Endothelial cell of umbilical vein (primary cell): Measurements from ENCODE around the gene NEXMIF. TPM values are rescaled to one million over a fixed set of nuclear protein-coding genes. Genes with fewer than 3 reads are reported as not detected.

Experiments
- BruUV-seq: library from RNA; stranded (reverse); fragments of 400-500 nt; replicated peaks from 2 replicates; lab custom pipeline; 2021; lab: Mats Ljungman, UMichigan
- CTCF ChIA-PET: fragments of 300-600, 350-600 bp; sonication (Branson Sonifier 250); formaldehyde crosslinking; loops from one replicate; lab custom pipeline; 2021; ENCODE audit warnings: antibody characterized with exemption, inconsistent platforms; lab: Charles Lee
- POLR2A ChIA-PET: fragments of 300-600, 350-600 bp; sonication (Branson Sonifier 250); formaldehyde crosslinking; loops from one replicate; lab custom pipeline; 2021; ENCODE audit warnings: antibody characterized with exemption, inconsistent platforms; lab: Charles Lee
- DNase-seq: peaks from one replicate; pipeline ENCODE4 v3.0.0-alpha.2; 2011; ENCODE audit warnings: low read depth, low spot score
- FAIRE-seq: peaks from 2 replicates; lab custom pipeline; 2011; peaks lifted over from hg19 to GRCh38; lab: Jason Lieb, UNC
- H2AFZ ChIP-seq: 2 replicates; pipeline ENCODE4 v1.6.0; 2012; ENCODE audit warnings: low read depth, low read length, control low read depth, inconsistent platforms
- H3K27ac ChIP-seq: 2 replicates; pipeline ENCODE4 v1.5.1; 2011; ENCODE audit warnings: low read depth, mild to moderate bottlenecking, control low read depth, low read length, moderate library complexity; ENCODE audit not compliant: insufficient read depth
- H3K27me3 ChIP-seq, 2 experiments: 2 replicates each; pipeline versions ENCODE4 v1.6.0 to v1.6.1; 2011; ENCODE audit warnings: low read length in 2 of 2, mixed read lengths in 1 of 2; ENCODE audit not compliant: control insufficient read depth in 2 of 2, insufficient read depth in 2 of 2
- H3K36me3 ChIP-seq, 2 experiments: 2 replicates in 1 of 2; 3 replicates in 1 of 2; pipeline ENCODE4 v1.5.1; 2011; ENCODE audit warnings: low read length in 2 of 2, mild to moderate bottlenecking in 1 of 2, moderate library complexity in 1 of 2; ENCODE audit not compliant: control insufficient read depth in 2 of 2, insufficient read depth in 2 of 2; ENCODE audit errors: extremely low read depth in 1 of 2
- H3K4me1 ChIP-seq: 3 replicates; pipeline ENCODE4 v1.5.1; 2011; ENCODE audit warnings: mild to moderate bottlenecking, low read length; ENCODE audit not compliant: control insufficient read depth, insufficient read depth; ENCODE audit errors: extremely low read depth
- H3K4me2 ChIP-seq: 2 replicates; pipeline ENCODE4 v1.6.1; 2011; ENCODE audit warnings: low read length, control low read depth, mixed read lengths; ENCODE audit not compliant: insufficient read depth
- H3K4me3 ChIP-seq, 3 experiments: fragments of 200-600 bp in 1 of 3; sonication (generic), shearing (Covaris generic) in 1 of 3; replicated peaks in 1 of 3; 2 replicates each; pipeline ENCODE4 v1.5.1; 2011 to 2016; ENCODE audit warnings: control low read depth in 3 of 3, low read length in 3 of 3, mild to moderate bottlenecking in 2 of 3, inconsistent platforms in 1 of 3, low read depth in 1 of 3, moderate library complexity in 1 of 3; ENCODE audit not compliant: insufficient read depth in 1 of 3
- H3K79me2 ChIP-seq: 2 replicates; pipeline ENCODE4 v1.6.0; 2012; ENCODE audit warnings: low read length, inconsistent platforms; ENCODE audit not compliant: control insufficient read depth, insufficient read depth
- H3K9ac ChIP-seq: replicated peaks from 2 replicates; pipeline ENCODE3; 2011; ENCODE audit warnings: low read length, control low read depth; ENCODE audit not compliant: insufficient read depth; ENCODE audit errors: extremely low read depth
- H3K9me1 ChIP-seq: replicated peaks from 3 replicates; pipeline ENCODE4 v1.6.0; 2011; ENCODE audit warnings: mild to moderate bottlenecking, low read length; ENCODE audit not compliant: control insufficient read depth, insufficient read depth; ENCODE audit errors: extremely low read depth
- H3K9me3 ChIP-seq: replicated peaks from 2 replicates; pipeline ENCODE4 v1.5.1; 2012; ENCODE audit warnings: low read length, inconsistent platforms; ENCODE audit not compliant: control insufficient read depth, insufficient read depth
- H4K20me1 ChIP-seq: replicated peaks from 2 replicates; pipeline ENCODE3; 2011; ENCODE audit warnings: mild to moderate bottlenecking, low read length; ENCODE audit not compliant: control insufficient read depth, insufficient read depth; ENCODE audit errors: extremely low read depth
- EZH2 ChIP-seq: IDR thresholded peaks from 2 replicates; pipeline ENCODE4 v1.6.1; 2012; ENCODE audit warnings: borderline replicate concordance, low read depth, mild to moderate bottlenecking, moderate library complexity, low read length, inconsistent platforms; ENCODE audit not compliant: severe bottlenecking
- FOS ChIP-seq: IDR thresholded peaks from 2 replicates; pipeline ENCODE4 v1.6.1; 2011; ENCODE audit warnings: mild to moderate bottlenecking, low read length, moderate library complexity, borderline replicate concordance; ENCODE audit not compliant: insufficient read depth
- GATA2 ChIP-seq: IDR thresholded peaks from 2 replicates; pipeline ENCODE4 v1.7.0; 2011; ENCODE audit warnings: low read depth, mild to moderate bottlenecking, moderate library complexity, mixed read lengths, low read length; ENCODE audit not compliant: insufficient read length, insufficient read depth
- JUN ChIP-seq: IDR thresholded peaks from 2 replicates; pipeline ENCODE4 v1.6.1; 2011; ENCODE audit warnings: borderline replicate concordance, low read depth; ENCODE audit not compliant: insufficient read length, insufficient read depth
- MYC ChIP-seq: IDR thresholded peaks from one replicate; pipeline ENCODE4 v1.6.1; 2011; ENCODE audit warnings: mild to moderate bottlenecking, low read depth, low read length
- POLR2A ChIP-seq: IDR thresholded peaks from 2 replicates; pipeline ENCODE4 v1.6.1; 2012; ENCODE audit warnings: low read depth, mild to moderate bottlenecking, control low read depth, low read length
- POLR2AphosphoS5 ChIP-seq: IDR thresholded peaks from 2 replicates; pipeline ENCODE4 v1.6.1; 2012; ENCODE audit warnings: low read depth, mild to moderate bottlenecking, control low read depth, low read length, moderate library complexity; ENCODE audit not compliant: insufficient read depth
- dilution Hi-C: fragments of 300-500 bp; cut with MboI; formaldehyde crosslinking; loops from one replicate; pipeline ENCODE4 v1.15.0; 2019; ENCODE audit warnings: low sequenced_read_pairs; ENCODE audit not compliant: extremely low pct_ligation_motif_present
- intact Hi-C: fragments of 100-400 bp; cut with micrococcal nuclease; formaldehyde crosslinking; loops from one replicate; pipeline ENCODE4 v1.10.0; 2022
- polyA plus RNA-seq, 4 experiments: library from polyadenylated mRNA; depleted of rRNA in 3 of 4; stranded (reverse) in 3 of 4; unstranded in 1 of 4; fragments of >200 nt; gene quantifications; 2 replicates each; pipeline versions ENCODE4 v1.2.1 to v1.2.3, GENCODE V29; 2011 to 2012; ENCODE audit warnings: missing spikeins in 1 of 4
- total RNA-seq: library from RNA; stranded (reverse); gene quantifications from 2 replicates; pipeline ENCODE4 v1.2.3, GENCODE V29; 2021
- TF ChIP-seq, protein P1 (sequence below): IDR thresholded peaks from 2 replicates; pipeline ENCODE4 v1.6.1; 2011; ENCODE audit not compliant: insufficient read depth, insufficient read length
- TF ChIP-seq, protein P2 (sequence below), 2 donors: IDR thresholded peaks; 1 replicate in 1 of 2; 2 replicates in 1 of 2; pipeline ENCODE4 v1.5.1; 2011; ENCODE audit warnings: low read length in 2 of 2, mild to moderate bottlenecking in 2 of 2, moderate library complexity in 2 of 2, control low read depth in 1 of 2, inconsistent platforms in 1 of 2, low read depth in 1 of 2; ENCODE audit not compliant: insufficient read depth in 1 of 2; ENCODE audit errors: extremely low read depth in 1 of 2

The NEXMIF gene
- total and polyA plus RNA-seq, 2 donors (not counting 3 experiments of a cell fraction or from before 2014, with no cell fraction given) = not detected

DNA sequence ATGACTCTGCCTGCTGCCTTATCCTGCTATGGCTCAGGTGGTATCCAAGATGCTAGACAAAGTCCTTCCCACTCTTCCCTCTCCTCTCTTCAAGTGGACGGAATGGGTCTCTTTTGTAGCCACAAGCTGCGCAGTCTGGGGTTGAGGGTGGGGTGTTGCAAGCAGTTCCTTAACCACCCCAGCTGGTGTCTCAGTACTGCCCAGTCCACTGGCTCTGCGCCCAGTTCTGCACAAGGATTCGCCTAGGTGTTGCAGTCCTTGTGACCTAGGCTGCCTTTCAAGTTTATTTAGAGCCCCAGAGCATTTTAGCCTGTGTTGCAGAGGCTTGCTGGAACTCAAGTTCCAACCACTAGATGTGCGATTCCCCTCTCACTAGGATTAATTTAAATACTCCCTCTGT lies 120.7 kb downstream of the NEXMIF start:
- Histone ChIP-seq H3K27ac (no peak overlapping the region), H3K9me3 (no peaks in the 10 kb centered on the region), H3K27me3 (no peaks in the 10 kb centered on the region), H3K4me3 (no peak overlapping the region), H3K4me1 (no peaks in the 10 kb centered on the region), H3K36me3 (no peaks in the 10 kb centered on the region), H3K79me2 (no peaks in the 10 kb centered on the region), H2AFZ (no peak overlapping the region), H4K20me1 (no peaks in the 10 kb centered on the region), H3K9ac (no peak overlapping the region), H3K4me2 (no peak overlapping the region), H3K9me1 (no peaks in the 10 kb centered on the region)
- DNase-seq (no peak), FAIRE-seq (no peak)
- CTCF ChIA-PET = no interaction called here
- dilution Hi-C loops (no loop called here), intact Hi-C loops (no loop called here)
- TF ChIP-seq MYC (no peak), JUN (no peak), POLR2AphosphoS5 (no peak), POLR2A (no peak), GATA2 (no peak), EZH2 (no peak), FOS (no peak)
- TF ChIP-seq, protein P1, sequence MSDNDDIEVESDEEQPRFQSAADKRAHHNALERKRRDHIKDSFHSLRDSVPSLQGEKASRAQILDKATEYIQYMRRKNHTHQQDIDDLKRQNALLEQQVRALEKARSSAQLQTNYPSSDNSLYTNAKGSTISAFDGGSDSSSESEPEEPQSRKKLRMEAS = no peak
- TF ChIP-seq, protein P2, sequence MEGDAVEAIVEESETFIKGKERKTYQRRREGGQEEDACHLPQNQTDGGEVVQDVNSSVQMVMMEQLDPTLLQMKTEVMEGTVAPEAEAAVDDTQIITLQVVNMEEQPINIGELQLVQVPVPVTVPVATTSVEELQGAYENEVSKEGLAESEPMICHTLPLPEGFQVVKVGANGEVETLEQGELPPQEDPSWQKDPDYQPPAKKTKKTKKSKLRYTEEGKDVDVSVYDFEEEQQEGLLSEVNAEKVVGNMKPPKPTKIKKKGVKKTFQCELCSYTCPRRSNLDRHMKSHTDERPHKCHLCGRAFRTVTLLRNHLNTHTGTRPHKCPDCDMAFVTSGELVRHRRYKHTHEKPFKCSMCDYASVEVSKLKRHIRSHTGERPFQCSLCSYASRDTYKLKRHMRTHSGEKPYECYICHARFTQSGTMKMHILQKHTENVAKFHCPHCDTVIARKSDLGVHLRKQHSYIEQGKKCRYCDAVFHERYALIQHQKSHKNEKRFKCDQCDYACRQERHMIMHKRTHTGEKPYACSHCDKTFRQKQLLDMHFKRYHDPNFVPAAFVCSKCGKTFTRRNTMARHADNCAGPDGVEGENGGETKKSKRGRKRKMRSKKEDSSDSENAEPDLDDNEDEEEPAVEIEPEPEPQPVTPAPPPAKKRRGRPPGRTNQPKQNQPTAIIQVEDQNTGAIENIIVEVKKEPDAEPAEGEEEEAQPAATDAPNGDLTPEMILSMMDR (IDR thresholded peaks at IDR 0.05; ENCODE audit: extremely low read depth in 1 of 2, insufficient read depth in 1 of 2, low read depth in 1 of 2, low read length in 2 of 2) = no peak
- BruUV-seq = no TSS peak
- POLR2A ChIA-PET = no interaction called here
